ACHN (cell line): ENCODE results near the gene LAMA3.

ENCODE experiments used
- DNase-seq: peaks from one replicate; pipeline ENCODE4 v3.0.0-alpha.2; 2015
- in situ Hi-C: cut with HindIII; loops from 2 replicates; pipeline ENCODE4 v1.10.0; 2017; ENCODE audit warnings: low sequenced_read_pairs, low pct_ligation_motif_present, low pct_unique_long_range_greater_than_20kb

LAMA3 gene

DNA sequence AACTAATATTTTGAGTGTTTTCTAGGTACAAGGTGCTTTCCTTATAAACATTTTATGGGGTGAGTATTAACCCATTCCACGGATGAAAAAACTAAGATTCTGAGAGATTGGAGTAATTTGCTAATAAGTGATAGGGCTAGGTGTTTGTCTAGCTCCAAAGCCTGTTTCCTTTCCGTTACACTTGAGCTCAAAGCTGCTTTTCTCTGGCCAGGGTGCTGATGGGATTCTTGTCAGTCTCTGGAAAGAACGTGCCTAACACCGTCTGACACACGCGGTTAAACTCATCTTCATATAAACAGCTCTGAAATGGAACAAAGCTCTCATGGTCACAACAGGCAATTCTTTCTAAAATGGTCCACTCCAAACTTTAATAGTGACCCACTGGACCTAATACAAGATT, 24.6 kb upstream of the LAMA3 start:
- in situ Hi-C loops, result no loop called here
- DNase-seq, result no peak

GRCh38 chr18:23667114-23667513, 22.1 kb upstream of the LAMA3 start:
- in situ Hi-C loops, result no loop called here
- no peak for DNase-seq

DNA sequence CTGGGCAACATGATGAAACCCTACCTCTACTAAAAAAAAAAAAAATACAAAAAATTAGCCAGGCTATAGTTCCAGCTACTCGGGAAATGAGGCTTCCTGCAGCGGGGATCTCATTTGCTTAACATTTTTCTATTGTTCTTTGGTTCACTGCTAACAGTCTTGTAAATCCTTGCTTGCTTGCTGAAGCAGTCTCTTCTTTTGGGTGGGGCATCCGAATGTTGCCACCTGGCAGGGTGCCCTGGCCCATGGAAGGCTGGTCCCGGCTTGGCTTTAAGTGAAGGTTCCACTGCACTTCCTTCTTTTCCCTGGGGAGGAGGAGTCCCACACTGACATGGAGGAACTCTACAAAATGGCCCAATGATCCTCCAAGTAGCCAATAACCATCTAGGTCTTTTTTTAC, 20.5 kb upstream of the LAMA3 start:
- no peak for DNase-seq
- in situ Hi-C loops, result no loop called here

DNA sequence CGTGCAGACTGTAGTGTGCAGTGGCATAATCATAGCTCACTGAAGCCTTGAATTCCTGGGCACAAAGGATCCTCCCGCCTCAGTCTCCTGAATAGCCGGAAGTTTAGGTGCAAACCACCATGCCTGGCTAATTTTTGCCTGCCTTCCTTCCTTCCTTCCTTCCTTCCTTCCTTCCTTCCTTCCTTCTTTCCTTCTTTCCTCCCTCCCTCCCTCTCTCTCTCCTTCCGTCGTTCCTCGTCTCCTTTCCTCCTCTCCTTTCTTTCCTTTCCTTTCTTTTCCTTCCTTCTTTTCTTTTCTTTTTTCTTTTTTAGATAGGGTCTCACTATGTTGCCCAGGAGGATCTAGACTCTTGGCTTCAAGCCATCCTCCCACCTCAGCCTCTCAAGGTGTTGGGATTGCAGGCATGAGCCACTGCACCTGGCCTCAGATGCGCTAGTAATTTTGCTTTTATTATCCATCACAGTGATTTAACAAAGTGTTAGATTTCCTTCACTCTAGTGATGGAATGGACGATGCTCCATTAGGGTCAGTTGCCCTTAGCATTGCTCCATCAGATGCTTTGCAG, 20.0 kb upstream of the LAMA3 start:
- DNase-seq, result no peak
- in situ Hi-C loops, result no loop called here

GRCh38 chr18:23669804-23670405, 19.3 kb upstream of the LAMA3 start:
- no peak for DNase-seq
- in situ Hi-C loops, result no loop called here

DNA sequence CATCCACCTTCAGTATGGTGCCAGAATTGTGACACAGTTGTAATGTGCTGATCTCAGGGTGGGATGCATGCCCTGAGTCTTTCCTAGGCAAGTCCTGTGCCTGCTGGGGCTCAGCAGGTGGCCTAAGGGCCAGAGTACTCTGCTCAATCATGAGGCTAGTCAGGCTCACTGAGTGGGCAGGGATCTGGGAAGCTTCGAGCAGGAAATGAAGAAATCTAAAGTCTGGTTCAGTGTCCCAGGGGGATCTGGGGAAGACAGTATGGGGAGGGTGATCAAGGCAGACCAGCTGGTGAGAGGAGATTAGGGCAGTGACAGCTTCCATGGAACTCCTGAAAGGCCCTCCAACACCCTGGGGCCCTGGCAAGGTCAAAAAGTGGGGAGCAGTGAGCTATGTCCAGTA, 17.7 kb upstream of the LAMA3 start:
- in situ Hi-C loops, result no loop called here
- DNase-seq, result no peak

DNA sequence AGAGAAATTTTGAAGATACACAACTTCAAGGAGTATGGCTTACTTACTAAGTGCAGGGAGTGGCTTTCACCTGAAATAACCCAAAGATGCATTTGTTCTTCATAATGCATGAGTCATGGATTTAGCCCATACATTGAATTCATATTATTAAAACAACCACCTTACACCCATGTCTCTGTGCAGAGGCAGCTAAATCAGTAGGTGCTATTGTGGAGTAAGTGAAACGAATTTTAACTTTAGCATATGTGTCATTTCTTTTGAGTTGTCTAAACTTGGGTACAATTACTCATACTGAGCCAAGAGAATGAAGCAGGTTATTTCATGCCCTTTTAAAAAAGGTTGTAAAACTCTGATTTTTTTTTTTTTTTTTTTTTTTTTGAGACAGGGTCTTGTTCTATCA, 15.5 kb upstream of the LAMA3 start:
- DNase-seq, result no peak

DNA sequence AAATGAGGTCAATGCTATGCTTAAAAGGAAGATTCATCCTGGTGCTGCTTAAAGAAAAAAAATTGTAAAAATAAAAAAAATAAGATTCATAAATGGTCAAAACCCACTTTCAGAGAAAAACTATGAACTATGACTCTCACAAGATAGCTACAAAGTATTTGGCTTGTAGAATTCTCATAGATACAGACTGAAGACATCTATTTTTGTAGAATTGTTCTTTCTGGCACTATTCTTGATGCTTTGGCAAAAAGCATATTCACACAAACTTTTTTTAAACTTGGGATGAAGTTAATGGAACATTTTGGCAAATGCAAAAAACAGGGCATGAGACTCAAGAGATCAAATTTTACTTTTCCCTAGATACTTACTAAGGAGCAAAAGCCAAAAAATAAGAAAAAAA, 14.0 kb upstream of the LAMA3 start:
- in situ Hi-C loops, result no loop called here
- DNase-seq, result no peak

More for the DNA sequence above, 15.5 kb upstream of the LAMA3 start:
- in situ Hi-C loops, result no loop called here

- no peak for DNase-seq
- in situ Hi-C loops, result no loop called here
These were observed 13.4 kb upstream of the LAMA3 start for GRCh38 chr18:23675896-23676295.

GRCh38 chr18:23682045-23682444, 7.2 kb upstream of the LAMA3 start:
- in situ Hi-C loops, result no loop called here

DNA sequence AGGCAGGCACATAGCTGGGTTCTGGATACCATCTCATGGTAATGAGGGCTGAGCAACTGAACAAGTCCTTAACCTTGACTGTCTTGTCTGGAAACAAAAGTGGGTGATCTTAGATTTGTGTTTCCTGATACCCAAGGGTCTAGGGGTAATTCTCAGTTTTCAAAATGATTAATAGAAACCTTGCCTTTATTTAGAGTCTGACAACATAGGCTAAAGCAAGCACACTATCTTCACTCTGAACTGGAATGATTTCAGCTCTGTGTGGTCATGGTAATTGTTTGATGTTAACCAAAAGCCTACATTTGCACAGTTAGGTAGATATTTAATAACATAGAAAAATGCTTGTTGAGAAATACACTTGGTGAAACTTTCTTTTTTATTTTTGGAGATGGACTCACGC, 6.8 kb upstream of the LAMA3 start:
- in situ Hi-C loops, result no loop called here
- DNase-seq, result no peak

More at GRCh38 chr18:23682045-23682444, 7.2 kb upstream of the LAMA3 start:
- no peak for DNase-seq

- DNase-seq, result no peak
- in situ Hi-C loops, result no loop called here
These were observed 6.1 kb upstream of the LAMA3 start for GRCh38 chr18:23683155-23683554.

DNA sequence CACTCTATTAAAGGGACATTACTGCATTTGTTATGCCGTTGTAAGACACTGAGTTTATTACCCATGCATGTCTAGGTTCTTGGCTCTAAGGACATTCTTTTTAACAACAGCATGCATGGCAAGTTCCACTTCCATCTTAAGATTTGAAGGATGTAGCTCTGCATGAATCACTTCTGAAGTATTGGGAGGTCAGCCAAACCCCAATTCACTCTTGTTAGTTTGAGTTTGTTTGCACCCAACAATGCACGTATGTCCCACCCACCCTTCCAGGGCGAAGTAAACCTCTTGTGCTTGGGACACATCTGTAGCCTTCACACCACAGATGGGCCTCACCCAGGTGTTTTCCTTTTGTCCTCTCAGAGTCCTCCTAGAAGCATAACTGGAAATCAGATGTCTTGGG, 5.6 kb upstream of the LAMA3 start:
- in situ Hi-C loops, result no loop called here
- no peak for DNase-seq

- in situ Hi-C loops, result no loop called here
These were observed 4.6 kb upstream of the LAMA3 start for GRCh38 chr18:23684515-23685197.

GRCh38 chr18:23688528-23688927, 725 bp upstream of the LAMA3 start:
- in situ Hi-C loops, result no loop called here
- DNase-seq, result no peak

More at GRCh38 chr18:23684515-23685197, 4.6 kb upstream of the LAMA3 start:
- DNase-seq, result peak; percentile 59

GRCh38 chr18:23689616-23690504, 607 bp downstream of the LAMA3 start:
- DNase-seq, result peak; percentile 43
- in situ Hi-C loops, result no loop called here

DNA sequence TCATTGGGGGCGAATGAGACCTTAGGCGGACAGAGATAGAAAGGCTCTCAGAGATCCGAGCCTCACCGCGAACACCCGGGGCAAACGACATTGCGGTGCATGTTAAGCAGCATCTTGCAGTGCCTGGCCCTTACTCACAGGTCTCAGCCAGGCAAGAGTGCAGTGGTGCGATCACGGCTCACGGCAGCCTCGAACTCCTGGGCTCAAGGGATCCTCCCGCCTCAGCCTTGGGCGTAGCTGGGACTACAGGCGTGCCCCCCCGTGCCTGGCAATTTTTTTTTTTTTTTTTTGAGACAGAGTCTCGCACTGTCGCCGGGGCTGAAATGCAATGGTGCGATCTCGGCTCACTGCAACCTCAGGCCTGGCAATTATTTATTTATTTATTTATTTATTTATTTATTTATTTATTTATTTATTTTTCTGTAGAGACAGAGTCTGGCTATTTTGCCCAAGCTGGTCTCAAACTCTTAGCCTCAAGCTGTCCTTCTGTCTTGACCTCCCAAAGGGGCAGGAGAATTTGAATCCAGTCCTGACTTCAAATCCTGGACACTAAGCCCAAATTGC, 1.3 kb downstream of the LAMA3 start:
- in situ Hi-C loops, result no loop called here

GRCh38 chr18:23693846-23694245, 4.6 kb downstream of the LAMA3 start:
- DNase-seq, result no peak
- in situ Hi-C loops, result no loop called here

More for the DNA sequence above, 1.3 kb downstream of the LAMA3 start:
- peak; percentile 54 for DNase-seq
